GM21528 (cell line): ENCODE data around the gene C11orf97.
"Not testable (repeated sequence)": the region's sequence is repeated elsewhere in the genome, so short reads cannot be mapped to it uniquely, and the experiment has no call there.

Experiments used
- ATAC-seq: cut with Tn5 transposase; IDR thresholded peaks from one replicate; pipeline ENCODE4 v1.9.1; 2021; ENCODE audit warnings: mild to moderate bottlenecking, moderate library complexity; ENCODE audit not compliant: unreplicated experiment, low FRiP score

Gene C11orf97

DNA sequence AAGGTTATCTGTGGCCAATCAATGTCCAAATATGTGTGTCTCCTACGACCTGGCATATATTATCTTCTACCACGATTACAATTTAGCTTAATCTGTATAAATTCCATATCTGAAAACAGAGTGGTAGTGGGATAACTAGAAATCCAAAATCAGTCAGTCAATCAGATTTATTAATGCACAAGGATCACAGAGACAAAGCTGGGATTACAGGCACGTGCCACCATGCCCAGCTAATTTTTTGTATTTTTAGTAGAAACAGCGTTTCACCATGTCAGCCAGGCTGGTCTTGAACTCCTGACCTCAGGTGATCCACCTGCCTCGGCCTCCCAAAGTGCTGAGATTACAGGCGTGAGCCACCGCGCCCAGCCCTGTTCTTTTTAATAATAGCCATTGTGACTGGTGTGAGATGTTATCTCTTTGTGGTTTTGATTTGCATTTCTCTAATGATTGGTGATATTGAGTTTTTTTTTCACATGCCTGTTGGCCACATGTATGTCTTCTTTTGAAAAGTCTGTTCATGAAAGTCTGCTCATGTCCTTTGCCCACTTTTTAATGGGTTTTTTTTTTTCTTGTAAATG is 43.6 kb downstream of the C11orf97 start:
- not testable (repeated sequence) for ATAC-seq

DNA sequence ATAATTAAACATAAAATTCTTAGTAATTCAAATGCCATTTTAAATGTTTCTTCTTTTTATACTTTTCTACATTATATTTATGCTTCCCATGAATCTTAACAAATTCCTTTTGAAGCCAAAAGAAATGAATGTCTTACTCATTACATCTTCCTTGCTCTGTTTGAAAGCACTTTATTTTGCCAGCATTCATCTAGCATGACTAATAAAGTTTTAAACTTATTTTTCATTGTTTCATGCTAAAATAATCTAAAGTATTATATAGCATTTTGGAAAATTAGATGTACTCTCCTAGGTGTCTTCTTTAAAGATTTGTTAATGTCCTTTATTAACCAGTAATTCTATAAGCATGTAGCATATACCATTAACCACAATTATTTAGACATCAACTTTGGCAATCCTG is 45.2 kb downstream of the C11orf97 start:
- ATAC-seq, result no peak

DNA sequence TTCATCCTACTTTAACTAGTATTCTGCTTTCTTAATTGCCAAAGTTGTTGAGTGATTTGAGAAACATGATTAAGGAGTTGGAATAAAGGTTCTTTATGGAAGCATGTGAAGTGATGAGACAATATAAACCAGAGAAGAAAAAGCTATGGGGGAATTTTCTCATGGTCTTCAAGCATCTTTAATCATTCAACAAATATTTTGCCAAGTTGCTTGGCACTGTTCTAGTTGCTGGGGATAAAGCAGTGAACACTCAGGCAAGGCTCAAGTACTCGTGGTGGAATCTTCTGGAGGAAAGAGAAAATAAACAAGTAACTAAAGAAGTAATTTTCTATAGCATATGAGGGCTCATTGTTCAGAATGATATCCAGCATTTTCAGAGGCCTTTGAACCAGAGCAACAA is 45.7 kb downstream of the C11orf97 start:
- no peak for ATAC-seq

DNA sequence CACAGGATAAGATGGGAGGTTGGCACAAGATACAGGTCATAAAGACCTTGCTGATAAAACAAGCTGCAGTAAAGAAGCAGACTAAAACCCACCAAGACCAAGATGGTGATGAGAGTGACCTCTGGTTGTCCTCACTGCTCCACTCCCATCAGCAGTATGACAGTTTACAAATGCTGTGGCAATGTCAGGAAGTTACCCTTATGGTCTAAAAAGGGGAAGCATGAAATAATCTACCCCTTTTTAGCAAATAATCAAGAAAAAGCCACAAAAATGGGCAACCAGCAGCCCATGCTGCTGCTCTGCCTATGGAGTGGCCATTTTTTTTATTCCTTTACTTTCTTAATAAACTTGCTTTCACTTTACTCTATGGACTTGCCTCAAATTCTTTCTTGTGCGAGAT is 46.2 kb downstream of the C11orf97 start:
- no peak for ATAC-seq

DNA sequence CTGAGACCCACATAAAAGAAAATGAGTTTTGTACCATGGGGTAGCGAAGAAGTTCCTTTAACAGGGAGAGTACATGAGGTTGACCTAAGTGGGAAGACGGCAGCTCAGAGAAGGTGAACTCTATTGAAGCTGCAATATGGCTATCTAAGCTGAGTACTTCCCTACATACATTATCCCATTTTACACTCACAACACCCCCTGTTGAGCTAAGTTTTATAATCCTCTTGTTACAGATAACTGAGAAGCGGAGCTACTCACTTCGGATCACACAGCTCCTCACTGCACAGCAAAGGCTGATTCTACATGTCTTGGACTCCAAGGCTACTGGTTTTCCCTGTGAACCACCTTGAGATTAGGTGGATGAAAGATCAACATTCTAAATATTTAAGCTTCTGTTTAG is 46.7 kb downstream of the C11orf97 start:
- ATAC-seq, result no peak

DNA sequence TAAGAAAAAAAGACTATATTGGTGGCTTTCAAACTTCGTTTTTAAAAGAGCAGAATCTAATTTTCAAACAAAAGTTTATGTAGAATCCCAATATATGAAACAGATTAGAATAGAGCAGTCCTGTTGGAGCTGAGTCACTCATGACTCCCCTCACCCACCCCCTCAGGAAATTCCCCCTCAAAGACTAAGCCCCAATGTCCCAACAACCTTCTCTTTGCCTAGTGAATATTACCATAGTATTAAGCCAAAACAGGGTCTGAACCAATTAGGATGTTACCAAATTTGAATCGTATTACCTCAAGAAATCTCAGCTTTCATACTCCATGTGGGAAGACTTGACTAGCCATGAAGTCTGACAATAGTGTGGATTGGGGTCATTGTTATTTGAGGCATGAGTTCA is 47.1 kb downstream of the C11orf97 start:
- no peak for ATAC-seq

DNA sequence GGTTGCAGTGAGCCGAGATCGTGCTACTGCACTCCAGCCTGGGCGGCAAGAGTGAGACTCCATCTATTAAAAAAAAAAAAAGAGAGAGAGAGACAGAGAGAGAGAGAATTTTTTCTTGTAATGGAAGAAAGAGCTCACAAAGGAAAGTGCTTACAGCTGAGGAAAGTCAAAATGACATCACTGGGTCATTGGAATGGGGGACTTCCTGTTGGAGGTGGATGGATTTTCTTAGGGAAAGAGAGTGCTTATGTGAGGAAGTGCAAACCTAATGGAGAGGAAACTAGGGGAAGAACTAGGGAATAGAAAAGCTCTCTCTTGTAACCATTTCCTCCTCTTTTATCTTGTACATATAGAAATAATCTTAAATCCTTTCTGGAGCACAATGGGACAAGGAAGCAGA is 48.6 kb downstream of the C11orf97 start:
- ATAC-seq, result no peak

DNA sequence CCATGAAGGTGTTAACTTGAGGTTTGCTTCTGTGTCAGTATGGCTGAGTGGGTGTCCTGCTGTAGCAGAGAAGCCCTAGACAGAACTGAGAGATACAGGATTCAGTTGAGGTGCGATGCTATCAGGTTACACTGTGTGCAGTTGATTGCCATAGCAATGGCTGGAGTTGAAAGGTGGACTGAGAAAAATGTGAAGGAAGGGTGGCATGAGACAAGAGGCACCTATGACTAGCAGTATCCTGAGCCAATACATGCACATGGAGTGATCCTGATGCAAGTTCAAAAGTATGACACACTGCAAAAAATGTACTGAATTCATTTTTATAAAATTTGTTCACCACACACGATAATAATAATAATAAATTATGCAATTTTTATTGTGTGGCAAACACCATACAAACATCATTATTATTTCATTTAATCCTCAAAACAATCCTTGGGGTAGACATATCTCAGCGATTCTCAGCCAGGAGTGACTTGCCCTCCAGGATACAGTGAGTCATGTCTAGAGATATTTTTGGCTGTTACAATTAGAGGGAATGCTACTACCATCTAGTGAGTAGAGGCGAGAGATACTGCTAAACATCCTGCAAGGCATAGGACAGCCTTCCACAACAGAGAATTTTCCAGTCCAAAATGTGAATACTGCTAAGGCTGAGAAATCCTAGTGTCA is 51.1 kb downstream of the C11orf97 start:
- no peak for ATAC-seq

DNA sequence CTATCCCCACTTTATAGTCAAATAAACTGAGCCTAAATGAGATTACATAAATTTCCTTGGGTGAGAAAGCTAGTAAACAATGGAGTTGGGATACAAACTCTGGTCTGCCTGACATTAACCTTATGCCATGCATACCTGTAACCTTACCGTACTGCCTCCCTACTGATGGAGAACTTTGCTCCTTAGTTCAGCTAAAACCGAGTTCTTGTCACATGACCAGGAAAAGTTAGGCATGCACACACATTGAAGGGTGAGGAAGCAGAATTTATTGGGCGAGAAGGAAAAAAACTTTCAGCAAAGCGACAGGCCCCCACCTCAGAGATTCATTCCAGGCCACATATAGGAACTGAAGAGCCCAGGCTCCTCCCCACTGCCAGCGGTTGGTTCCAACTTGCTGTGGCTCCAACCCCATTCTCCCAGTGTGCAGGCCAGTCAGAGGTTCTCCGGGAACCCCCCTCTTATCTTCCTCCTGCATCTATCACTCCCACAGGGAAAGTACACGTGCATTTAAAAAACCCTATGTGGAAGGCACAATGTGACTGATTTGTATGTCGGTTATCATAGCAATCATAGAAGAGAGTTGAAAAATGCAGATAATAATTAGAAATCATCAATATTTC is 51.7 kb downstream of the C11orf97 start:
- ATAC-seq, result no peak

DNA sequence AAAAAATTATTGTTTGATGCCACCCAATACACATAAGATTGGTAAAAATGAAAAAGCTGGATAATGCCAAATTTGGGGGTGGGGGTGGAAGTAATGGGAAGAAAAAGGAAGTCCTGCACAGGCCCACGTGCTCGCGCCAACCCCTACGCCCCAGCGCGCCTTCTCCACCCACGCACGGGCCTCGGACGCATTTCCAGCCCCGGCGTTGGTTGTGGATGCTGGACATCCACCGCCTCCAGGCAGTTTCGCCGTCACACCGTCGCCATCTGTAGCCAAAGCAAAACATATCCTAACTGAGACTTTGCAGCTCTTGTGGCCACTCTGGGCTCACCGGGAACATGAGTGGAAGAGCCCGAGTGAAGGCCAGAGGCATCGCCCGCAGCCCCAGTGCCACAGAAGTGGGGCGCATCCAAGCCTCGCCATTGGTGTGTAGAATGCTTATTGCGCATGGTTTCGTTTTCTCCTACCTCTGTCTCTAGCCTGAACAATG is 55.0 kb downstream of the C11orf97 start, which contains the start of gene PIWIL4:
Gene PIWIL4, plus strand, starts transcription at position 188 of the 490 bp plus-strand sequence. Its CDS starts 151 bp downstream, at position 339.
- ATAC-seq, result no peak

DNA sequence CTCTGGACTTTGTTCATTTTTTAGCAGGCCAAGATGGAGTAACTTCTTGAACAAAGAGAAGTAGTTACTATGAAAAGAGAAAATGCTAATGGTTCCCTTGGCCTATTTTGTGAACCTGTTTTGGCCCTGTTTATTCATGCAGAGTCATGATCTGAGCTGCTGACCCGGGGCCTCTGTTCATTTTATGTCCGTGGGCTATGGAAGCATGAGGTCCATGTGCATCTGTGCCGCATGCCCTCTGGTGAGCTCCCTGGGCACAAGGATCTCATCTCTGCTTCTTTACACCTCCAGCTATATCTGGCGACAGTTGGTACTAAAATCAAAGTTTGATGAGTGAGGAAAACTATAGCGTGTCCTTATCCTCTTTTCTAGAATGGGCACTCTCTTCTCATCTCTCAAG is 55.9 kb downstream of the C11orf97 start:
- ATAC-seq, result no peak

DNA sequence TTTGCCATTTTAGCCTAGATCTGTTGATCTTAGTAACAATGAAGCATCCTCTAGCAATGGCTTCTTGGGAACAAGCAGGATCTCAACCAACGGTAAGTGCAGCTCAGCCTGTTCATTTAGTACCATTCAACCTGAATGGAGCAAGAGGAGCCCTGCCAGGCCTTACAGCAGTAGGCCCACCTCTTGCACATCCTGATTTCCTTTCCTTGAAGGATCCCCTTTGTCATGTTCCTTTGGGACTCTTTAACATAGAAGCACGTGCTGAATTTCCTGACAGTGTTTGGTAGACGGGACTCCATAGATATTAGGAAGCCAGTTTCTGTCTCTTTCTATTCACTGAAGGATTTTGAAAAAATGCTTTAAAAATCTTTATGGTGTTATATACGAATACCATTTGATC is 56.5 kb downstream of the C11orf97 start:
- ATAC-seq, result no peak

DNA sequence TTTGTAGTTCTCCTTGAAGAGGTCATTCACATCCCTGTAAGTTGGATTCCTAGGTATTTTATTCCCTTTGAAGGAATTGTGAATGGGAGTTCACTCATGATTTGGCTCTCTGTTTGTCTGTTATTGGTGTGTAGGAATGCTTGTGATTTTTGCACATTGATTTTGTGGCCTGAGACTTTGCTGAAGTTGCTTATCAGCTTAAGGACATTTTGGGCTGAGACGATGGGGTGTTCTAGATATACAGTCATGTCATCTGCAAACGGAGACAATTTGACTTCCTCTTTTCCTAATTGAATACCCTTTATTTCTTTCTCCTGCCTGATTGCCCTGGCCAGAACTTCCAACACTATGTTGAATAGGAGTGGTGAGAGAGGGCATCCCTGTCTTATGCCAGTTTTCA is 60.7 kb downstream of the C11orf97 start:
- not testable (repeated sequence) for ATAC-seq

DNA sequence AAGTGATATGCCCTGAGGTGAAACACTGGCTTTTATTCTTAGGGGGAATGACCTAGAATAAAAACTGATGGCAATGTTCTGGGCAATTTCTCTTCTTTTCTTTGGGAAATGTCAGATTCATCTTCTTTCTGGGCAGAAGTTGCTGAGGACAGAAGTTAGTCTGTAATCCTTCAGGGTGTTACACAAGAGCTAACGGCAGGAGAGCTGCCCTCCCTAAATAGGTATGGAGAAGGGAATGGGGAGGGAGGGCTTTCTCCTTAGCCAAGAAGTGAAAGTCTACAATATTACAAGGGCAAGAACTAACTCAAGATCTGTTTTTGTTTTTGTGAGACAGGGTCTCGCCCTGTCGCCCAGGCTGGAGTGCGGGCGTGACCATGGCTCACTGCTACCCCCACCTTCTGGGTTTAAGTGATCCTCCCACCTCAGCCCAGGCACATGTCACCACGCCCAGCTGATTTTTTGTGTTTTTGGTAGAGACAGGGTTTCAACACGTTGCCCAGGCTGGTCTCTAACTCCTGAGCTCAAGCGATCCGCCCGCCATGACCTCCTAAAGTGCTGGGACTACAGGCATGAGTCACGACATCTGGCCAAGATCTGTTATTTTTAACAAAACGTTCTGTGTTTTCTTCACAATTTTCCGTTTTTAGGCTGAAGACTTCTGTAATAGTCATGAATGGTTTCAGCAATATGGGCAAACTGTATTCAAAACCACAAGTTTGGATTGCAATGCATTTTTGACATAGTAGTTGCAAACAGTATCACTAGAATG is 62.1 kb downstream of the C11orf97 start:
- ATAC-seq, result no peak

DNA sequence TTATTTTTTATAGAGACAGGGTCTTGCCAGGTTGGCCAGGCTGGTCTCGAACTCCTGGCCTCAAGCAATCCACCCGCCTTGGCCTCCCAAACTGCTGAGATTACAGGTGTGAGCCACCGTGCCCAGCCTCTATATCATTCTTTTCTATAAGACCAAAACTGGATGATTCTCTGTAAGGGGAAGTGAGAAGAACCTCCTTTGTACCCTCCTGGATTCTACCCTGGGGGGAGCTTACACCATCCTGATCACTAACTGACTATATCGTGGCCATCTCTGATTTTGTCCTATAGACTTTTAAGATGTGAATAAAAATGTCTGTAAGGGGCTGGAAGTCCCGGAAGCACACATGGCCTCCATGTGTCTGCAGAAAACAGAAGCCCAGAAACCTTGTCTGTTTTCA is 64.0 kb downstream of the C11orf97 start:
- ATAC-seq, result no peak

DNA sequence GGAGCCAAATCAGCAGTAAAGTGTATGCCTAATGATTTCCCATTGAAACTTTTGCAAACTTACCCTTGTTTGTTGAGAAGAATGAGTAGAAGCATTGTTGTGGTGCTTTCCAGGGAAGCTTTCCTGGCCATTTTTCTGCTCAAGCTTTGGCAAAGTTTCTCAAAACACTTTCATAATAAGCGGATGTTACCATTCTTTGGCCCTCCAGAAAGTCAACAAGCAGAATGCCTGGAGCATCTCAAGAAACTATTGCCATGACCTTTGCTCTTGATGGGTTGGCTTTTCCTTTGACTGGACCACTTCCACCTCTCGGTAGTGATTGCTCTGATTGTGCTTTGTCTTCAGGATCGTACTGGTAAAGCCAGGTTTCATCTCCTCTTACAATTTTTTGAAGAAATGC is 65.6 kb downstream of the C11orf97 start:
- ATAC-seq, result no peak
